Stimulated activated naive CD8-positive, alpha-beta T cell treated with anti-CD3 and anti-CD28 coated beads, Interleukin-15, amount 100 ng/mL, for 72 hours (primary cell): ENCODE measurements around the gene KIF15.
"Not testable (repeated sequence)": the region's sequence is repeated elsewhere in the genome, so short reads cannot be mapped to it uniquely, and the experiment has no call there.

Experiments used
- ATAC-seq: fragments of 150-1000 bp; cut with Tn5 transposase; 2 replicates; pipeline ENCODE4 v1.10.0; 2021; ENCODE audit warnings: mild to moderate bottlenecking, moderate library complexity
- DNase-seq, 2 donors: peaks; one replicate each; pipeline ENCODE4 v3.0.0; 2021 to 2022
- H3K27ac Mint-ChIP-seq, 2 donors: one replicate each; pipeline ENCODE4 v1.8.0; 2022; ENCODE audit warnings: mild to moderate bottlenecking in 2 of 2, mixed read lengths in 2 of 2, moderate library complexity in 2 of 2
- H3K27me3 Mint-ChIP-seq: one replicate; pipeline ENCODE4 v1.8.0; 2022; ENCODE audit warnings: mixed read lengths
- H3K4me1 Mint-ChIP-seq: one replicate; pipeline ENCODE4 v1.8.0; 2022; ENCODE audit warnings: mild to moderate bottlenecking, mixed read lengths
- H3K4me3 Mint-ChIP-seq, 2 donors: one replicate each; pipeline ENCODE4 v1.8.0; 2022; ENCODE audit warnings: mild to moderate bottlenecking in 2 of 2, mixed read lengths in 2 of 2, moderate library complexity in 1 of 2
- H3K9me3 Mint-ChIP-seq, 2 donors: one replicate each; pipeline ENCODE4 v1.8.0; 2022; ENCODE audit warnings: mixed read lengths in 2 of 2

KIF15 gene

GRCh38 chr3:44782891-44783290 lies 21.3 kb downstream of the KIF15 start:
- Mint-ChIP-seq H3K27me3 (no peaks in the 10 kb centered on the region), H3K27ac (no peak overlapping the region), H3K4me3 (no peak overlapping the region), H3K9me3 (no peaks in the 10 kb centered on the region), H3K4me1 (no peaks in the 10 kb centered on the region)
- ATAC-seq (no peak), DNase-seq (no peak)

- no peak for ATAC-seq
- no peak for DNase-seq
- H3K4me3 Mint-ChIP-seq: no peak overlapping the region
Measured at GRCh38 chr3:44795197-44795596, 33.6 kb downstream of the KIF15 start.

GRCh38 chr3:44802011-44802410 lies 40.4 kb downstream of the KIF15 start:
- no peaks in the 10 kb centered on the region for H3K27me3 Mint-ChIP-seq
- DNase-seq: no peak
- no peaks in the 10 kb centered on the region for H3K4me1 Mint-ChIP-seq
- no peaks in the 10 kb centered on the region for H3K9me3 Mint-ChIP-seq
- no peak overlapping the region for H3K4me3 Mint-ChIP-seq
- no peak for ATAC-seq
- H3K27ac Mint-ChIP-seq: no peak overlapping the region

More at GRCh38 chr3:44795197-44795596, 33.6 kb downstream of the KIF15 start:
- Mint-ChIP-seq H3K4me1 (no peaks in the 10 kb centered on the region), H3K9me3 (no peaks in the 10 kb centered on the region), H3K27me3 (no peaks in the 10 kb centered on the region), H3K27ac (no peak overlapping the region)

GRCh38 chr3:44803298-44803697 lies 41.7 kb downstream of the KIF15 start:
- Mint-ChIP-seq H3K27ac (no peak overlapping the region), H3K9me3 (no peaks in the 10 kb centered on the region), H3K4me1 (no peaks in the 10 kb centered on the region), H3K4me3 (no peak overlapping the region), H3K27me3 (no peaks in the 10 kb centered on the region)
- no peak for ATAC-seq
- DNase-seq: no peak

GRCh38 chr3:44805960-44806359 lies 44.4 kb downstream of the KIF15 start:
- no peak overlapping the region for H3K4me3 Mint-ChIP-seq
- ATAC-seq: no peak
- no peak overlapping the region for H3K27ac Mint-ChIP-seq
- H3K27me3 Mint-ChIP-seq: no peaks in the 10 kb centered on the region
- no peak for DNase-seq
- no peaks in the 10 kb centered on the region for H3K4me1 Mint-ChIP-seq
- H3K9me3 Mint-ChIP-seq: no peaks in the 10 kb centered on the region

GRCh38 chr3:44814751-44815150 lies 53.2 kb downstream of the KIF15 start:
- ATAC-seq: no peak
- H3K27me3 Mint-ChIP-seq: no peaks in the 10 kb centered on the region
- H3K4me1 Mint-ChIP-seq: no peaks in the 10 kb centered on the region
- H3K9me3 Mint-ChIP-seq: peaks cover 7 to 10% of the 10 kb centered on the region in 2 donors
- no peak overlapping the region for H3K4me3 Mint-ChIP-seq
- no peak for DNase-seq
- no peak overlapping the region for H3K27ac Mint-ChIP-seq

- not testable (repeated sequence) for H3K9me3 Mint-ChIP-seq, H3K27ac Mint-ChIP-seq, ATAC-seq, H3K27me3 Mint-ChIP-seq, H3K4me1 Mint-ChIP-seq, H3K4me3 Mint-ChIP-seq, DNase-seq
Measured at GRCh38 chr3:44816334-44816733, 54.7 kb downstream of the KIF15 start.

- peaks cover 10 to 12% of the 10 kb centered on the region in 2 donors for H3K9me3 Mint-ChIP-seq
- ATAC-seq, H3K27me3 Mint-ChIP-seq, H3K4me3 Mint-ChIP-seq, DNase-seq, H3K4me1 Mint-ChIP-seq, H3K27ac Mint-ChIP-seq: not testable (repeated sequence)
Measured at GRCh38 chr3:44821206-44821605, 59.6 kb downstream of the KIF15 start.

GRCh38 chr3:44825264-44825925 lies 63.8 kb downstream of the KIF15 start:
- Mint-ChIP-seq H3K27me3 (no peaks in the 10 kb centered on the region), H3K4me1 (no peaks in the 10 kb centered on the region), H3K4me3 (no peak overlapping the region), H3K9me3 (peaks cover 0 to 4% of the 10 kb centered on the region in 2 donors), H3K27ac (no peak overlapping the region)
- ATAC-seq (no peak), DNase-seq (no peak)

- no peak overlapping the region for H3K27ac Mint-ChIP-seq
- no peak overlapping the region for H3K4me3 Mint-ChIP-seq
- DNase-seq (no peak), ATAC-seq (no peak)
- peaks cover 0 to 4% of the 10 kb centered on the region in 2 donors for H3K9me3 Mint-ChIP-seq
- H3K27me3 Mint-ChIP-seq: no peaks in the 10 kb centered on the region
- no peaks in the 10 kb centered on the region for H3K4me1 Mint-ChIP-seq
Measured at GRCh38 chr3:44827196-44827595, 65.6 kb downstream of the KIF15 start.

- Mint-ChIP-seq H3K9me3 (peaks cover 6 to 7% of the 10 kb centered on the region in 2 donors), H3K27ac (no peak overlapping the region), H3K27me3 (no peaks in the 10 kb centered on the region), H3K4me3 (no peak overlapping the region), H3K4me1 (no peaks in the 10 kb centered on the region)
- DNase-seq (no peak), ATAC-seq (no peak)
Measured at GRCh38 chr3:44831232-44831631, 69.6 kb downstream of the KIF15 start.

GRCh38 chr3:44832032-44832431 lies 70.4 kb downstream of the KIF15 start:
- Mint-ChIP-seq H3K27ac (no peak overlapping the region), H3K4me1 (no peaks in the 10 kb centered on the region), H3K27me3 (no peaks in the 10 kb centered on the region), H3K4me3 (no peak overlapping the region), H3K9me3 (peaks cover 13 to 15% of the 10 kb centered on the region in 2 donors)
- no peak for ATAC-seq
- DNase-seq: no peak

GRCh38 chr3:44832965-44833364 lies 71.4 kb downstream of the KIF15 start:
- Mint-ChIP-seq H3K4me1 (no peaks in the 10 kb centered on the region), H3K27me3 (no peaks in the 10 kb centered on the region), H3K4me3 (no peak overlapping the region), H3K27ac (no peak overlapping the region), H3K9me3 (peaks cover 17 to 18% of the 10 kb centered on the region in 2 donors)
- ATAC-seq (no peak), DNase-seq (no peak)

- DNase-seq: no peak
- Mint-ChIP-seq H3K27me3 (no peaks in the 10 kb centered on the region), H3K4me1 (no peaks in the 10 kb centered on the region), H3K27ac (no peak overlapping the region), H3K9me3 (peaks cover 17 to 22% of the 10 kb centered on the region in 2 donors), H3K4me3 (no peak overlapping the region)
- no peak for ATAC-seq
Measured at GRCh38 chr3:44833394-44833793, 71.8 kb downstream of the KIF15 start.

GRCh38 chr3:44835684-44836083 lies 74.1 kb downstream of the KIF15 start:
- Mint-ChIP-seq H3K9me3 (peaks cover 17 to 23% of the 10 kb centered on the region in 2 donors), H3K4me3 (no peak overlapping the region), H3K27me3 (no peaks in the 10 kb centered on the region), H3K4me1 (no peaks in the 10 kb centered on the region), H3K27ac (no peak overlapping the region)
- DNase-seq (no peak), ATAC-seq (no peak)

- DNase-seq: no peak
- H3K27ac Mint-ChIP-seq: no peak overlapping the region
- H3K4me3 Mint-ChIP-seq: no peak overlapping the region
- peaks cover under 1 to 7% of the 10 kb centered on the region in 2 donors for H3K9me3 Mint-ChIP-seq
- H3K27me3 Mint-ChIP-seq: no peaks in the 10 kb centered on the region
- H3K4me1 Mint-ChIP-seq: no peaks in the 10 kb centered on the region
- ATAC-seq: no peak
Measured at GRCh38 chr3:44842376-44842775, 80.8 kb downstream of the KIF15 start.
